Neural cell (in vitro differentiated cells): Measurements from ENCODE around the gene DMBT1. TPM values are rescaled to one million over a fixed set of nuclear protein-coding genes. Genes with fewer than 3 reads are reported as not detected.

Experiments
- H2AFZ ChIP-seq: fragments of 200-600, 300-800 bp; sonication (generic), shearing (Covaris generic); 2 replicates; pipeline ENCODE4 v1.6.0; 2014; ENCODE audit warnings: low read depth, mild to moderate bottlenecking, antibody characterized with exemption, low read length, moderate library complexity
- H3F3A ChIP-seq: fragments of 200-600 bp; shearing (Covaris generic); 2 replicates; pipeline ENCODE4 v1.6.1; 2016; ENCODE audit warnings: mild to moderate bottlenecking, moderate library complexity, mixed read lengths, antibody characterized with exemption, low read length; ENCODE audit not compliant: insufficient read depth, poor library complexity, severe bottlenecking
- H3K27ac ChIP-seq: fragments of 200-600, 300-800 bp; sonication (generic), shearing (Covaris generic); 2 replicates; pipeline ENCODE4 v1.5.1; 2014; ENCODE audit warnings: mild to moderate bottlenecking, low read length, moderate library complexity
- H3K27me3 ChIP-seq: fragments of 300-800, 200-600 bp; sonication (generic), shearing (Covaris generic); 2 replicates; pipeline ENCODE4 v1.6.0; 2014; ENCODE audit warnings: mild to moderate bottlenecking, low read depth, low read length, moderate library complexity; ENCODE audit not compliant: insufficient read depth
- H3K36me3 ChIP-seq: fragments of 300-800, 200-600 bp; sonication (generic), shearing (Covaris generic); 2 replicates; pipeline ENCODE4 v1.5.1; 2014; ENCODE audit warnings: mild to moderate bottlenecking, antibody characterized with exemption, low read length, moderate library complexity; ENCODE audit not compliant: insufficient read depth
- H3K4me2 ChIP-seq: fragments of 300-800, 200-600 bp; sonication (generic), shearing (Covaris generic); 2 replicates; pipeline ENCODE4 v1.6.0; 2014; ENCODE audit warnings: mild to moderate bottlenecking, low read length
- H3K4me3 ChIP-seq: fragments of 300-800, 200-600 bp; sonication (generic), shearing (Covaris generic); 2 replicates; pipeline ENCODE4 v1.5.1; 2014; ENCODE audit warnings: mild to moderate bottlenecking, low read length, moderate library complexity
- H3K79me2 ChIP-seq: fragments of 200-600 bp; shearing (Covaris generic); replicated peaks from 2 replicates; pipeline ENCODE4 v1.6.0; 2014; ENCODE audit warnings: mild to moderate bottlenecking, low read length, moderate library complexity; ENCODE audit not compliant: insufficient read depth
- H3K9ac ChIP-seq: fragments of 300-800, 200-600 bp; sonication (generic), shearing (Covaris generic); 2 replicates; pipeline ENCODE4 v1.6.1; 2016; ENCODE audit warnings: mild to moderate bottlenecking, low read length, mixed read lengths
- H3K9me2 ChIP-seq: fragments of 200-600 bp; shearing (Covaris generic); 2 replicates; pipeline ENCODE4 v1.6.1; 2016; ENCODE audit warnings: mild to moderate bottlenecking, low read length, mixed read lengths; ENCODE audit not compliant: insufficient read depth
- H3K9me3 ChIP-seq: fragments of 200-600, 300-800 bp; sonication (generic), shearing (Covaris generic); 2 replicates; pipeline ENCODE4 v1.6.1; 2016; ENCODE audit warnings: mild to moderate bottlenecking, mixed run types, low read length, moderate library complexity, mixed read lengths
- H4K20me1 ChIP-seq: fragments of 200-600 bp; shearing (Covaris generic); 2 replicates; pipeline ENCODE4 v1.6.1; 2016; ENCODE audit warnings: mild to moderate bottlenecking, mixed run types; ENCODE audit not compliant: insufficient read depth
- CTCF ChIP-seq: fragments of 450-650 bp; IDR thresholded peaks from 2 replicates; pipeline ENCODE4 v1.5.1; 2014; ENCODE audit warnings: antibody characterized with exemption, mild to moderate bottlenecking, moderate library complexity; ENCODE audit not compliant: poor library complexity, severe bottlenecking
- EP300 ChIP-seq: fragments of 450-650 bp; conservative IDR thresholded peaks from 2 replicates; pipeline ENCODE4 v1.6.1; 2014; ENCODE audit warnings: antibody characterized with exemption, mild to moderate bottlenecking, moderate library complexity; ENCODE audit not compliant: poor library complexity, severe bottlenecking
- EZH2 ChIP-seq: fragments of 200-600, 300-800 bp; shearing (Covaris generic), sonication (generic); IDR thresholded peaks from 2 replicates; pipeline ENCODE4 v1.6.1; 2014; ENCODE audit warnings: antibody characterized with exemption, low read length, borderline replicate concordance, mild to moderate bottlenecking; ENCODE audit not compliant: insufficient read depth, poor library complexity, severe bottlenecking
- MXI1 ChIP-seq: fragments of 450-650 bp; conservative IDR thresholded peaks from 2 replicates; pipeline ENCODE4 v1.6.1; 2014; ENCODE audit warnings: antibody characterized with exemption, mild to moderate bottlenecking; ENCODE audit not compliant: poor library complexity, severe bottlenecking
- POLR2AphosphoS5 ChIP-seq: IDR thresholded peaks from 2 replicates; pipeline ENCODE4 v1.6.1; 2012
- RAD21 ChIP-seq: fragments of 450-650 bp; conservative IDR thresholded peaks from 2 replicates; pipeline ENCODE4 v1.6.1; 2014; ENCODE audit warnings: antibody characterized with exemption, mild to moderate bottlenecking, moderate library complexity
- SMC3 ChIP-seq: fragments of 450-650 bp; conservative IDR thresholded peaks from 2 replicates; pipeline ENCODE4 v1.6.1; 2014; ENCODE audit warnings: antibody characterized with exemption, mild to moderate bottlenecking, moderate library complexity; ENCODE audit not compliant: poor library complexity
- TAF1 ChIP-seq: IDR thresholded peaks from 2 replicates; pipeline ENCODE4 v1.6.1; 2012; ENCODE audit warnings: low read depth
- polyA plus RNA-seq: library from polyadenylated mRNA; depleted of rRNA; stranded (reverse); fragments of >200 nt; gene quantifications from 2 replicates; pipeline ENCODE4 v1.2.3, GENCODE V29; 2014
- TF ChIP-seq, protein P1 (sequence below): IDR thresholded peaks from 2 replicates; pipeline ENCODE4 v1.6.1; 2012; ENCODE audit warnings: borderline replicate concordance

Gene DMBT1
- polyA plus RNA-seq, 1 donor from 2014 or later: not detected

DNA sequence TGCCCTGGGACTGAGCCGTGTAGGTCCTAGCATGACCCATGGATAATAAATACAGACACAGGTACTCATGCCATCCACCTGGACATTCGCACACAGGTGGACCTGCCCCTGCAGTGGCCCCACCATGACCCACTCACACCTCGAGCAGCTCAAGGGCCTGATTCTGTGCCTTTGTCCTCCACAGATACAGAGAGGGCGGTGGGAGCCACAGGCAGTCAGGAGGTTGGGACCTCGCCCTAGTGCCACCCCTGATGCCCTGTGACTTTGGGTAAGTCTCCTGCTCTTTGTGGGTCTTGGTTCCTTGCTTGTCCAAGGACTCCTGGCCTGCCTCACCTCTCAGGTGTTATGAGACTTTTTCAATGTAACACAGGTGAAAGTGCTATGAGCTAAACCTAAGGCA, 96.2 kb downstream of the DMBT1 start:
- no peak overlapping the region for H2AFZ ChIP-seq
- no peak overlapping the region for H3K9ac ChIP-seq
- TF ChIP-seq RAD21 (no peak), EP300 (no peak), SMC3 (no peak), MXI1 (no peak), CTCF (no peak), EZH2 (no peak), TAF1 (no peak), POLR2AphosphoS5 (no peak)
- TF ChIP-seq, protein P1, sequence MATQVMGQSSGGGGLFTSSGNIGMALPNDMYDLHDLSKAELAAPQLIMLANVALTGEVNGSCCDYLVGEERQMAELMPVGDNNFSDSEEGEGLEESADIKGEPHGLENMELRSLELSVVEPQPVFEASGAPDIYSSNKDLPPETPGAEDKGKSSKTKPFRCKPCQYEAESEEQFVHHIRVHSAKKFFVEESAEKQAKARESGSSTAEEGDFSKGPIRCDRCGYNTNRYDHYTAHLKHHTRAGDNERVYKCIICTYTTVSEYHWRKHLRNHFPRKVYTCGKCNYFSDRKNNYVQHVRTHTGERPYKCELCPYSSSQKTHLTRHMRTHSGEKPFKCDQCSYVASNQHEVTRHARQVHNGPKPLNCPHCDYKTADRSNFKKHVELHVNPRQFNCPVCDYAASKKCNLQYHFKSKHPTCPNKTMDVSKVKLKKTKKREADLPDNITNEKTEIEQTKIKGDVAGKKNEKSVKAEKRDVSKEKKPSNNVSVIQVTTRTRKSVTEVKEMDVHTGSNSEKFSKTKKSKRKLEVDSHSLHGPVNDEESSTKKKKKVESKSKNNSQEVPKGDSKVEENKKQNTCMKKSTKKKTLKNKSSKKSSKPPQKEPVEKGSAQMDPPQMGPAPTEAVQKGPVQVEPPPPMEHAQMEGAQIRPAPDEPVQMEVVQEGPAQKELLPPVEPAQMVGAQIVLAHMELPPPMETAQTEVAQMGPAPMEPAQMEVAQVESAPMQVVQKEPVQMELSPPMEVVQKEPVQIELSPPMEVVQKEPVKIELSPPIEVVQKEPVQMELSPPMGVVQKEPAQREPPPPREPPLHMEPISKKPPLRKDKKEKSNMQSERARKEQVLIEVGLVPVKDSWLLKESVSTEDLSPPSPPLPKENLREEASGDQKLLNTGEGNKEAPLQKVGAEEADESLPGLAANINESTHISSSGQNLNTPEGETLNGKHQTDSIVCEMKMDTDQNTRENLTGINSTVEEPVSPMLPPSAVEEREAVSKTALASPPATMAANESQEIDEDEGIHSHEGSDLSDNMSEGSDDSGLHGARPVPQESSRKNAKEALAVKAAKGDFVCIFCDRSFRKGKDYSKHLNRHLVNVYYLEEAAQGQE: no peak
- H3K9me3 ChIP-seq: no peaks in the 10 kb centered on the region
- H3K4me3 ChIP-seq: no peak overlapping the region
- H3K79me2 ChIP-seq: no peaks in the 10 kb centered on the region
- no peaks in the 10 kb centered on the region for H3K27me3 ChIP-seq
- no peaks in the 10 kb centered on the region for H3F3A ChIP-seq
- H3K27ac ChIP-seq: no peak overlapping the region
- no peak overlapping the region for H3K4me2 ChIP-seq
- no peaks in the 10 kb centered on the region for H3K36me3 ChIP-seq
- no peaks in the 10 kb centered on the region for H4K20me1 ChIP-seq
- no peaks in the 10 kb centered on the region for H3K9me2 ChIP-seq

DNA sequence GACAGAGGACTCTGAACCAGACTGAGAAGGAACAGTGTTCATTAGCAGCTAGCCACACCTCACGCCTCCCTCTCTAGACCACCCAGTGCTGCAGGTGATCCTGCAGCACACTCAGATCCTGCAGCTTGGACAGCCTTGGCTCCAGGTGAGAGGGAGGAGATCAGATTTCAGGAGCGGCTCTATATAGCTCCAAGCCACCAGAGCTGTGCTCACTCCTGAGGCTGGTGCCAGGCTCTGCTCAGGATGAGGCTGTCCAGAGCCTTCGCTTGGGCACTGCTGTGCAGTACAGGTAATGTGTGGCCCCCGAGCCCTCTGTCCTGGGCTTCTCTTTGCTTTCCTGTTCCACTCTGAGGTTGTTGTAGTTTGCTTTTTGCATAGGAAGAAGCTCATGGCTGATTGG, 96.7 kb downstream of the DMBT1 start:
- H3K27ac ChIP-seq: no peak overlapping the region
- no peaks in the 10 kb centered on the region for H3K36me3 ChIP-seq
- no peaks in the 10 kb centered on the region for H3K9me3 ChIP-seq
- no peak for TF ChIP-seq MXI1
- TF ChIP-seq TAF1: no peak
- TF ChIP-seq POLR2AphosphoS5: no peak
- no peak for TF ChIP-seq CTCF
- TF ChIP-seq EP300: no peak
- no peak for TF ChIP-seq SMC3
- TF ChIP-seq, protein P1: no peak
- TF ChIP-seq RAD21: no peak
- no peak for TF ChIP-seq EZH2
- no peak overlapping the region for H3K4me3 ChIP-seq
- H2AFZ ChIP-seq: no peak overlapping the region
- no peak overlapping the region for H3K9ac ChIP-seq
- no peak overlapping the region for H3K4me2 ChIP-seq
- no peaks in the 10 kb centered on the region for H3K79me2 ChIP-seq
- no peaks in the 10 kb centered on the region for H3K27me3 ChIP-seq
- no peaks in the 10 kb centered on the region for H3K9me2 ChIP-seq
- no peaks in the 10 kb centered on the region for H3F3A ChIP-seq
- no peaks in the 10 kb centered on the region for H4K20me1 ChIP-seq
